Esophagus muscularis mucosa (tissue), 4 donors: ENCODE data around the gene IKZF3. TPM values are rescaled to one million over a fixed set of nuclear protein-coding genes. Genes with fewer than 3 reads are reported as not detected.
"Not testable (repeated sequence)": the region's sequence is repeated elsewhere in the genome, so short reads cannot be mapped to it uniquely, and the experiment has no call there.

ENCODE experiments used
- DNase-seq: peaks from one replicate; pipeline ENCODE4 v3.0.0-alpha.2; 2017; ENCODE audit errors: extremely low spot score
- H3K27ac ChIP-seq, 4 donors: fragments of 200-600 bp; sonication (generic); replicated peaks in 1 of 4; 1 replicate in 3 of 4; 2 replicates in 1 of 4; pipeline ENCODE4 v1.5.1; 2016 to 2019; ENCODE audit warnings: mild to moderate bottlenecking in 1 of 4
- H3K27me3 ChIP-seq, 4 donors: fragments of 200-600 bp; sonication (generic); one replicate each; pipeline versions ENCODE4 v1.5.1 to v1.6.0; 2016 to 2019
- H3K36me3 ChIP-seq, 4 donors: fragments of 200-600 bp; sonication (generic); one replicate each; pipeline ENCODE4 v1.5.1; 2016 to 2019
- H3K4me1 ChIP-seq, 4 donors: fragments of 200-600 bp; sonication (generic); one replicate each; pipeline ENCODE4 v1.5.1; 2016 to 2019
- H3K4me3 ChIP-seq, 4 donors: fragments of 200-600 bp; sonication (generic); 1 replicate in 2 of 4; 2 replicates in 2 of 4; pipeline ENCODE4 v1.5.1; 2016 to 2019; ENCODE audit warnings: mild to moderate bottlenecking in 4 of 4, moderate library complexity in 1 of 4
- H3K9me3 ChIP-seq, 4 donors: fragments of 200-600 bp; sonication (generic); 1 replicate in 3 of 4; 2 replicates in 1 of 4; pipeline ENCODE4 v1.5.1; 2016 to 2019
- EP300 ChIP-seq: sonication (generic); formaldehyde crosslinking; IDR thresholded peaks from one replicate; pipeline ENCODE4 v1.6.1; 2017; ENCODE audit warnings: antibody characterized with exemption
- POLR2A ChIP-seq: fragments of 450-650 bp; IDR thresholded peaks from one replicate; pipeline ENCODE4 v1.6.1; 2017; ENCODE audit warnings: antibody characterized with exemption, moderate library complexity, mild to moderate bottlenecking, low read depth
- POLR2AphosphoS5 ChIP-seq, 2 donors: sonication (generic); formaldehyde crosslinking; IDR thresholded peaks; one replicate each; pipeline ENCODE4 v1.6.1; 2017; ENCODE audit warnings: antibody characterized with exemption in 2 of 2
- WGBS: methylation state at CpG from one replicate; pipeline ENCODE4 v1.1.5; 2018; 5-methylcytosine and 5-hydroxymethylcytosine counted together
- intact Hi-C: fragments of 100-400 bp; cut with DNase I; formaldehyde crosslinking; loops from one replicate; pipeline ENCODE4 v1.15.1; 2023
- total RNA-seq, 4 donors: library from RNA; depleted of rRNA; stranded (reverse); fragments of >200 nt; gene quantifications; one replicate each; pipeline versions ENCODE4 v1.1.0 to v1.2.1, GENCODE V29; 2016
- TF ChIP-seq, protein P1 (sequence below), 3 experiments: fragments of 200-600 bp in 2 of 3; fragments of 450-650 bp in 1 of 3; sonication (generic) in 2 of 3; IDR thresholded peaks; one replicate each; pipeline ENCODE4 v1.5.1; 2017 to 2019; ENCODE audit warnings: antibody characterized with exemption in 3 of 3, mild to moderate bottlenecking in 2 of 3, moderate library complexity in 1 of 3

IKZF3 gene
- total RNA-seq, 4 donors from 2014 or later, result 0.83 to 3.8 (median 1.3) TPM

- no peak overlapping the region for H3K27ac ChIP-seq
- no peak for DNase-seq
- peaks cover 0 to 5% (median 0%) of the 10 kb centered on the region in 4 donors for H3K4me1 ChIP-seq
- no peak overlapping the region for H3K4me3 ChIP-seq
- intact Hi-C loops, result no loop called here
- no peaks in the 10 kb centered on the region for H3K9me3 ChIP-seq
- H3K27me3 ChIP-seq, result no peaks in the 10 kb centered on the region
- H3K36me3 ChIP-seq, result peaks cover 17 to 96% (median 92%) of the 10 kb centered on the region in 4 donors
- TF ChIP-seq, protein P1, sequence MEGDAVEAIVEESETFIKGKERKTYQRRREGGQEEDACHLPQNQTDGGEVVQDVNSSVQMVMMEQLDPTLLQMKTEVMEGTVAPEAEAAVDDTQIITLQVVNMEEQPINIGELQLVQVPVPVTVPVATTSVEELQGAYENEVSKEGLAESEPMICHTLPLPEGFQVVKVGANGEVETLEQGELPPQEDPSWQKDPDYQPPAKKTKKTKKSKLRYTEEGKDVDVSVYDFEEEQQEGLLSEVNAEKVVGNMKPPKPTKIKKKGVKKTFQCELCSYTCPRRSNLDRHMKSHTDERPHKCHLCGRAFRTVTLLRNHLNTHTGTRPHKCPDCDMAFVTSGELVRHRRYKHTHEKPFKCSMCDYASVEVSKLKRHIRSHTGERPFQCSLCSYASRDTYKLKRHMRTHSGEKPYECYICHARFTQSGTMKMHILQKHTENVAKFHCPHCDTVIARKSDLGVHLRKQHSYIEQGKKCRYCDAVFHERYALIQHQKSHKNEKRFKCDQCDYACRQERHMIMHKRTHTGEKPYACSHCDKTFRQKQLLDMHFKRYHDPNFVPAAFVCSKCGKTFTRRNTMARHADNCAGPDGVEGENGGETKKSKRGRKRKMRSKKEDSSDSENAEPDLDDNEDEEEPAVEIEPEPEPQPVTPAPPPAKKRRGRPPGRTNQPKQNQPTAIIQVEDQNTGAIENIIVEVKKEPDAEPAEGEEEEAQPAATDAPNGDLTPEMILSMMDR (IDR thresholded peaks at IDR 0.05), result no peak
- 96% methylated on average over 11 of the region's 18 CpGs for WGBS
These were observed 148.6 kb downstream of the IKZF3 start for GRCh38 chr17:39715375-39716072.

DNA sequence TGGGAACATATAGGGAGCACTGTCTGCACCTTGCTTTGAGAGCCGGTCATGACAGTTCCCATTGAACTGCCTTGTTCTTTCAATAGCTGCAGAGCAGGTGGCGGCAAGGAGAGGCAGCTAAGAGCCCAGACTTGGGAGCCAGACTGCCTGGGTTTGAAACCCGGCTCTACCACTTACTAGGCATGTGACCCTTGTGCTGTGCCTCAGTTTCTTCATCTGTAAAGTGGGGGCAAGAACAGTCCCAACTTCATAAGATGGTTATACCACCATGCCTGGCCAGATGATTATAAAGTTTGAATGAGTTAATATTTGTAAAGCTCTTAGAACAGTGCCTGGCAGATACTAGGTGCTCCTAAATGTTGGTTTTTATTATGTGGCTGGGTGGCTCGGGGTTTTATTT, 149.9 kb downstream of the IKZF3 start:
- no peaks in the 10 kb centered on the region for H3K9me3 ChIP-seq
- no peak overlapping the region for H3K27ac ChIP-seq
- H3K27me3 ChIP-seq, result no peaks in the 10 kb centered on the region
- intact Hi-C loops, result no loop called here
- TF ChIP-seq EP300 (no peak), POLR2AphosphoS5 (IDR thresholded peaks at IDR 0.05) (no peak), POLR2A (no peak)
- TF ChIP-seq, protein P1 (IDR thresholded peaks at IDR 0.05), result no peak
- H3K36me3 ChIP-seq, result peaks cover 28 to 96% (median 92%) of the 10 kb centered on the region in 4 donors
- WGBS, result 94% methylated on average over 4 of the region's 4 CpGs
- peaks cover 0 to 5% (median 0%) of the 10 kb centered on the region in 4 donors for H3K4me1 ChIP-seq
- no peak overlapping the region for H3K4me3 ChIP-seq
- DNase-seq, result no peak

DNA sequence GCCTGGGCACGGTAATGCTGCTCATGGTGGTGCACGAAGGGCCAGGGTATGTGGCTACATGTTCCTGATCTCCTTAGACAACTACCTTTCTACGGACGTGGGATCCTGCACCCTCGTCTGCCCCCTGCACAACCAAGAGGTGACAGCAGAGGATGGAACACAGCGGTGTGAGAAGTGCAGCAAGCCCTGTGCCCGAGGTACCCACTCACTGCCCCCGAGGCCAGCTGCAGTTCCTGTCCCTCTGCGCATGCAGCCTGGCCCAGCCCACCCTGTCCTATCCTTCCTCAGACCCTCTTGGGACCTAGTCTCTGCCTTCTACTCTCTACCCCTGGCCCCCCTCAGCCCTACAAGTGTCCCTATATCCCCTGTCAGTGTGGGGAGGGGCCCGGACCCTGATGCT, 152.3 kb downstream of the IKZF3 start:
- Histone ChIP-seq H3K27me3 (no peaks in the 10 kb centered on the region), H3K4me1 (peaks cover 0 to 5% (median 0%) of the 10 kb centered on the region in 4 donors), H3K9me3 (no peaks in the 10 kb centered on the region), H3K36me3 (peaks cover 48 to 98% (median 94%) of the 10 kb centered on the region in 4 donors), H3K4me3 (no peak overlapping the region), H3K27ac (no peak overlapping the region)
- intact Hi-C loops, result no loop called here
- TF ChIP-seq POLR2A, result no peak
- no peak for TF ChIP-seq POLR2AphosphoS5 (IDR thresholded peaks at IDR 0.05)
- TF ChIP-seq EP300, result no peak
- no peak for DNase-seq
- 81% methylated on average over 10 of the region's 10 CpGs for WGBS

GRCh38 chr17:39711071-39711470, 153.0 kb downstream of the IKZF3 start:
- intact Hi-C loops, H3K4me3 ChIP-seq, H3K27me3 ChIP-seq, H3K27ac ChIP-seq, H3K4me1 ChIP-seq, H3K9me3 ChIP-seq, DNase-seq: not testable (repeated sequence)
- peaks cover 44 to 97% (median 90%) of the 10 kb centered on the region in 4 donors for H3K36me3 ChIP-seq
- WGBS, result 91% methylated on average over 11 of the region's 11 CpGs

- TF ChIP-seq EP300 (no peak), POLR2AphosphoS5 (IDR thresholded peaks at IDR 0.05) (no peak)
- Histone ChIP-seq H3K4me3 (no peak overlapping the region), H3K4me1 (peaks cover 5 to 9% (median 7%) of the 10 kb centered on the region in 4 donors), H3K9me3 (no peaks in the 10 kb centered on the region), H3K27ac (no peak overlapping the region), H3K27me3 (no peaks in the 10 kb centered on the region), H3K36me3 (peaks cover 37 to 89% (median 82%) of the 10 kb centered on the region in 4 donors)
- 88% methylated on average over 12 of the region's 20 CpGs for WGBS
- intact Hi-C loops, result no loop called here
- no peak for DNase-seq
These were observed 153.8 kb downstream of the IKZF3 start for GRCh38 chr17:39709998-39710964.

- Histone ChIP-seq H3K9me3 (no peaks in the 10 kb centered on the region), H3K4me3 (no peak overlapping the region), H3K36me3 (peaks cover 37 to 81% (median 76%) of the 10 kb centered on the region in 4 donors), H3K27ac (no peak overlapping the region), H3K4me1 (peaks cover 14 to 17% (median 16%) of the 10 kb centered on the region in 4 donors), H3K27me3 (no peaks in the 10 kb centered on the region)
- TF ChIP-seq POLR2A, result no peak
- no peak for TF ChIP-seq EP300
- TF ChIP-seq, protein P1 (IDR thresholded peaks at IDR 0.05), result no peak
- no peak for TF ChIP-seq POLR2AphosphoS5 (IDR thresholded peaks at IDR 0.05)
- intact Hi-C loops, result no loop called here
- DNase-seq, result no peak
- WGBS, result 94% methylated on average over 14 of the region's 14 CpGs
These were observed 154.7 kb downstream of the IKZF3 start for GRCh38 chr17:39709319-39709997.
